ENCODE results near the gene FAM131C. TPM values are rescaled to one million over a fixed set of nuclear protein-coding genes. Genes with fewer than 3 reads are reported as not detected.

Gene FAM131C
- total and polyA plus RNA-seq, 2 experiments from 2014 or later = 0.71 to 1.3 TPM

- H3K27ac ChIP-seq (ENCODE audit: low read depth) = no peak overlapping the region
- peaks cover 38% of the 10 kb centered on the region for H3K4me1 ChIP-seq (ENCODE audit: insufficient read depth)
- no peaks in the 10 kb centered on the region for H3K9me3 Mint-ChIP-seq
- no peaks in the 10 kb centered on the region for H3K36me3 Mint-ChIP-seq (ENCODE audit: low read depth)
- no peak for TF ChIP-seq REST (IDR thresholded peaks at IDR 0.05; ENCODE audit: unreplicated experiment)
- TF ChIP-seq POLR2AphosphoS5 (IDR thresholded peaks at IDR 0.05; ENCODE audit: low read depth) = no peak
- TF ChIP-seq STAT1 (IDR thresholded peaks at IDR 0.05; ENCODE audit: unreplicated experiment) = no peak
- TF ChIP-seq EZH2 (IDR thresholded peaks at IDR 0.05; ENCODE audit: low read depth, unreplicated experiment) = no peak
- no peak for TF ChIP-seq CTCF (conservative IDR thresholded peaks at IDR 0.05; ENCODE audit: low read depth in 2 of 2)
- TF ChIP-seq ZNF114 (CRISPR knock-in tag; IDR thresholded peaks at IDR 0.05) = no peak
- TF ChIP-seq ZNF331 (CRISPR knock-in tag; IDR thresholded peaks at IDR 0.05; ENCODE audit: low read depth) = no peak
- no peak overlapping the region for H3K4me3 ChIP-seq
- no peaks in the 10 kb centered on the region for H3K36me3 ChIP-seq (ENCODE audit: insufficient read depth)
- no peak overlapping the region for H3K4me2 ChIP-seq
- H4K20me1 ChIP-seq (replicated peaks; ENCODE audit: insufficient read depth) = no peaks in the 10 kb centered on the region
- no peak overlapping the region for H3K4me3 Mint-ChIP-seq
- H3K27me3 Mint-ChIP-seq (ENCODE audit: insufficient read depth, low read depth, poor library complexity) = peaks cover 23% of the 10 kb centered on the region
- H3F3A ChIP-seq (replicated peaks; ENCODE audit: low read depth) = peaks cover 5% of the 10 kb centered on the region; the same call in 1 of the 2 replicates
- ATAC-seq (no peak), DNase-seq (ENCODE audit: low spot score) (no peak)
- H3K9me2 ChIP-seq (ENCODE audit: insufficient read depth) = no peaks in the 10 kb centered on the region
- H3K4me1 Mint-ChIP-seq = peaks cover 65% of the 10 kb centered on the region
- no peak overlapping the region for H2AFZ ChIP-seq
- H3K27me3 ChIP-seq (ENCODE audit: insufficient read depth) = no peaks in the 10 kb centered on the region
- H3K79me2 ChIP-seq (replicated peaks; ENCODE audit: insufficient read depth) = no peaks in the 10 kb centered on the region
- no peak overlapping the region for H3K27ac Mint-ChIP-seq
Observed at GRCh38 chr1:16015491-16015890, 58.0 kb downstream of the FAM131C start.

- no peaks in the 10 kb centered on the region for H3K27me3 ChIP-seq (ENCODE audit: insufficient read depth)
- peaks cover 22% of the 10 kb centered on the region for H3K27me3 Mint-ChIP-seq (ENCODE audit: insufficient read depth, low read depth, poor library complexity)
- no peaks in the 10 kb centered on the region for H3K79me2 ChIP-seq (replicated peaks; ENCODE audit: insufficient read depth)
- H3K4me3 Mint-ChIP-seq = peak overlapping the region; percentile 28; the same call in 1 of the 3 replicates
- peak overlapping the region; percentile 61; the same call in 1 of the 2 replicates for H3K4me3 ChIP-seq
- no peaks in the 10 kb centered on the region for H3K9me2 ChIP-seq (ENCODE audit: insufficient read depth)
- 0 out of 2 replicates have a peak overlapping the region, but pooled peaks have one; percentile 52 for H3K27ac Mint-ChIP-seq
- no peak overlapping the region for H2AFZ ChIP-seq
- H4K20me1 ChIP-seq (replicated peaks; ENCODE audit: insufficient read depth) = no peaks in the 10 kb centered on the region
- H3K4me2 ChIP-seq = peak overlapping the region; percentile 83
- peaks cover 6% of the 10 kb centered on the region; the same call in 1 of the 2 replicates for H3F3A ChIP-seq (replicated peaks; ENCODE audit: low read depth)
- no peak for ATAC-seq
- peaks cover 38% of the 10 kb centered on the region for H3K4me1 ChIP-seq (ENCODE audit: insufficient read depth)
- H3K4me1 Mint-ChIP-seq = peaks cover 65% of the 10 kb centered on the region
- DNase-seq (ENCODE audit: low spot score) = no peak
- no peaks in the 10 kb centered on the region for H3K36me3 Mint-ChIP-seq (ENCODE audit: low read depth)
- no peaks in the 10 kb centered on the region for H3K36me3 ChIP-seq (ENCODE audit: insufficient read depth)
- no peak overlapping the region for H3K27ac ChIP-seq (ENCODE audit: low read depth)
- no peaks in the 10 kb centered on the region for H3K9me3 Mint-ChIP-seq
- no peak for TF ChIP-seq ZNF114 (CRISPR knock-in tag; IDR thresholded peaks at IDR 0.05)
- TF ChIP-seq EZH2phosphoT487 (IDR thresholded peaks at IDR 0.05; ENCODE audit: unreplicated experiment) = no peak
- no peak for TF ChIP-seq NANOG (IDR thresholded peaks at IDR 0.05; ENCODE audit: borderline replicate concordance)
- no peak for TF ChIP-seq REST (IDR thresholded peaks at IDR 0.05; ENCODE audit: unreplicated experiment)
- no peak for TF ChIP-seq ZNF331 (CRISPR knock-in tag; IDR thresholded peaks at IDR 0.05; ENCODE audit: low read depth)
- no peak for TF ChIP-seq CREB1 (CRISPR knock-in tag; IDR thresholded peaks at IDR 0.05; ENCODE audit: low read depth)
Observed at GRCh38 chr1:16014509-16015482, 58.7 kb downstream of the FAM131C start.

Measured in GM23338 (cell line).